HepG2 (cell line): ENCODE measurements around the gene PSMD1. TPM values are rescaled to one million over a fixed set of nuclear protein-coding genes. Genes with fewer than 3 reads are reported as not detected.

Source experiments
- ATF6 ChIP-seq: sonication (generic); formaldehyde crosslinking; conservative IDR thresholded peaks from 2 replicates; pipeline ENCODE4 v1.4.0; 2020; ENCODE audit warnings: missing genetic modification reagents
- BCL6 ChIP-seq: IDR thresholded peaks from 2 replicates; pipeline ENCODE4 v1.6.1; 2016; ENCODE audit warnings: missing genetic modification reagents, missing compliant biosample characterization
- CAMTA2 ChIP-seq: sonication (generic); formaldehyde crosslinking; IDR thresholded peaks from 2 replicates; pipeline ENCODE4 v1.4.0; 2020; ENCODE audit warnings: mild to moderate bottlenecking, missing genetic modification reagents, borderline replicate concordance
- FUBP1 ChIP-seq: sonication (generic); formaldehyde crosslinking; IDR thresholded peaks from 2 replicates; pipeline ENCODE4 v1.5.1; 2020; ENCODE audit warnings: missing genetic modification reagents, mild to moderate bottlenecking, borderline replicate concordance
- GPBP1L1 ChIP-seq: sonication (generic); formaldehyde crosslinking; IDR thresholded peaks from 2 replicates; pipeline ENCODE4 v1.5.0; 2020; ENCODE audit warnings: mild to moderate bottlenecking, missing genetic modification reagents
- IKZF1 ChIP-seq: fragments of 450-650 bp; IDR thresholded peaks from 2 replicates; pipeline ENCODE4 v1.7.1; 2016
- KLF15 ChIP-seq: sonication (generic); formaldehyde crosslinking; IDR thresholded peaks from 2 replicates; pipeline ENCODE4 v1.8.1; 2023; ENCODE audit warnings: borderline replicate concordance, mild to moderate bottlenecking, inconsistent platforms, missing genetic modification reagents, mixed read lengths
- MAZ ChIP-seq, 2 experiments: sonication (generic) in 1 of 2; formaldehyde crosslinking in 1 of 2; IDR thresholded peaks; 2 replicates each; pipeline versions ENCODE4 v1.5.0 to v1.6.1; 2012 to 2020; ENCODE audit warnings: low read depth in 2 of 2, mild to moderate bottlenecking in 2 of 2, borderline replicate concordance in 1 of 2, improper control_type of control experiment in 1 of 2, low read length in 1 of 2, missing genetic modification reagents in 1 of 2, moderate library complexity in 1 of 2
- NFIB ChIP-seq: sonication (generic); formaldehyde crosslinking; IDR thresholded peaks from 2 replicates; pipeline ENCODE4 v1.9.0; 2021; ENCODE audit warnings: missing genetic modification reagents, mild to moderate bottlenecking, borderline replicate concordance
- RBM22 ChIP-seq: fragments of 200-400 bp; formaldehyde crosslinking; optimal IDR thresholded peaks from 2 replicates; pipeline ENCODE3; 2017; ENCODE audit warnings: mild to moderate bottlenecking, low read length, moderate library complexity
- SMYD3 ChIP-seq: sonication (generic); formaldehyde crosslinking; IDR thresholded peaks from 2 replicates; pipeline ENCODE4 v1.8.1; 2023; ENCODE audit warnings: mild to moderate bottlenecking, missing genetic modification reagents
- TARDBP ChIP-seq: sonication (generic); formaldehyde crosslinking; IDR thresholded peaks from 2 replicates; pipeline ENCODE4 v1.8.0; 2022; ENCODE audit warnings: mild to moderate bottlenecking, missing genetic modification reagents
- TEAD2 ChIP-seq: sonication (generic); formaldehyde crosslinking; IDR thresholded peaks from 2 replicates; pipeline ENCODE4 v1.9.0; 2021; ENCODE audit warnings: missing genetic modification reagents
- ZBTB25 ChIP-seq: IDR thresholded peaks from 2 replicates; pipeline ENCODE4 v1.6.1; 2018; ENCODE audit warnings: missing genetic modification reagents
- ZKSCAN8 ChIP-seq: IDR thresholded peaks from 2 replicates; pipeline ENCODE4 v1.6.1; 2016; ENCODE audit warnings: borderline replicate concordance, missing genetic modification reagents, missing compliant biosample characterization
- ZNF251 ChIP-seq: sonication (generic); formaldehyde crosslinking; IDR thresholded peaks from 2 replicates; pipeline ENCODE4 v1.9.0; 2021; ENCODE audit warnings: mild to moderate bottlenecking, missing genetic modification reagents
- ZNF34 ChIP-seq: sonication (generic); formaldehyde crosslinking; IDR thresholded peaks from 2 replicates; pipeline ENCODE4 v1.4.0; 2020; ENCODE audit warnings: mild to moderate bottlenecking, missing genetic modification reagents, borderline replicate concordance
- ZNF362 ChIP-seq: sonication (generic); formaldehyde crosslinking; IDR thresholded peaks from 2 replicates; pipeline ENCODE4 v1.4.0; 2020; ENCODE audit warnings: missing genetic modification reagents, mild to moderate bottlenecking, borderline replicate concordance
- ZNF562 ChIP-seq: sonication (generic); formaldehyde crosslinking; IDR thresholded peaks from 2 replicates; pipeline ENCODE4 v1.8.0; 2022; ENCODE audit warnings: missing genetic modification reagents, borderline replicate concordance
- ZNF605 ChIP-seq: sonication (generic); formaldehyde crosslinking; IDR thresholded peaks from 2 replicates; pipeline ENCODE4 v1.8.0; 2022; ENCODE audit warnings: mild to moderate bottlenecking, missing genetic modification reagents
- ZNF614 ChIP-seq: IDR thresholded peaks from 2 replicates; pipeline ENCODE4 v1.6.1; 2018; ENCODE audit warnings: missing biosample characterization, missing genetic modification reagents, inconsistent platforms, borderline replicate concordance
- ZSCAN9 ChIP-seq: IDR thresholded peaks from 2 replicates; pipeline ENCODE4 v1.6.1; 2016; ENCODE audit warnings: borderline replicate concordance
- polyA plus RNA-seq, 8 experiments: library from polyadenylated mRNA; depleted of rRNA in 3 of 8; stranded (reverse) in 7 of 8; unstranded in 1 of 8; fragments of >200 nt; fragmentation: Illumina TruSeq in 4 of 8; extraction: Trizol in 4 of 8; gene quantifications; 2 replicates each; pipeline versions ENCODE4 v1.2.1 to v1.2.3, GENCODE V29; 2011 to 2016; ENCODE audit warnings: low read depth in 4 of 8, missing spikeins in 1 of 8, mixed read lengths in 1 of 8; ENCODE audit not compliant: insufficient read depth in 1 of 8
- total RNA-seq, 5 experiments: library from RNA; depleted of rRNA; stranded (reverse); fragments of >200 nt; fragmentation: Illumina TruSeq; extraction: Trizol; gene quantifications; 2 replicates each; pipeline ENCODE4 v1.2.3, GENCODE V29; 2016; ENCODE audit warnings: low read depth in 1 of 5

PSMD1 gene
- total and polyA plus RNA-seq, 2 of the 13 experiments (the other 11 are each of a cell fraction or from before 2014, with no cell fraction given), result 136 to 191 TPM

- TF ChIP-seq TEAD2 (CRISPR knock-in tag) (no peak), ZNF34 (CRISPR knock-in tag) (no peak), NFIB (CRISPR knock-in tag) (no peak), TARDBP (no peak), ATF6 (CRISPR knock-in tag) (no peak), IKZF1 (no peak), ZBTB25 (CRISPR knock-in tag) (no peak; the same call in 1 of the 2 replicates), SMYD3 (CRISPR knock-in tag) (no peak), MAZ (IDR thresholded peaks at IDR 0.05; ENCODE audit: borderline replicate concordance, low read depth, low read length) (no peak), MAZ (CRISPR knock-in tag; IDR thresholded peaks at IDR 0.05; ENCODE audit: low read depth) (no peak), KLF15 (CRISPR knock-in tag) (no peak), FUBP1 (peak; percentile 93), CAMTA2 (CRISPR knock-in tag) (no peak), ZNF362 (CRISPR knock-in tag) (0 out of 2 replicates have a peak, but pooled peaks have one; percentile 12), ZNF562 (no peak), ZKSCAN8 (CRISPR knock-in tag) (no peak; the same call in 1 of the 2 replicates), ZNF605 (CRISPR knock-in tag) (peak; percentile 42; the same call in 1 of the 2 replicates), ZSCAN9 (CRISPR knock-in tag) (no peak), RBM22 (no peak), ZNF614 (CRISPR knock-in tag) (0 out of 2 replicates have a peak, but pooled peaks have one; percentile 20), GPBP1L1 (CRISPR knock-in tag) (no peak), ZNF251 (CRISPR knock-in tag) (no peak), BCL6 (CRISPR knock-in tag) (peak; percentile 66; the same call in 1 of the 2 replicates)
Observed at GRCh38 chr2:231047274-231047922, 9.3 kb upstream of the PSMD1 start (continued).
